Inflammatory macrophage treated with lipopolysaccharide for 1 hour (primary cell): ENCODE data around the gene FAM3D.
A peak's percentile ranks its signal among the peaks of the same experiment; 100 is the strongest.
"Not testable (repeated sequence)": the region's sequence is repeated elsewhere in the genome, so short reads cannot be mapped to it uniquely, and the experiment has no call there.

Experiments used
- DNase-seq, 2 donors: peaks; one replicate each; pipeline ENCODE4 v3.0.0-alpha.2; 2020 to 2022

Gene FAM3D

GRCh38 chr3:58683001-58683458 lies 16.5 kb upstream of the FAM3D start:
- DNase-seq: peak in 1 of 2 donors; percentile 11

- no peak for DNase-seq
Measured at GRCh38 chr3:58681863-58682262, 15.3 kb upstream of the FAM3D start.

- DNase-seq: no peak
Measured at GRCh38 chr3:58680879-58681525, 14.4 kb upstream of the FAM3D start.

- DNase-seq: no peak
Measured at GRCh38 chr3:58679974-58680666, 13.5 kb upstream of the FAM3D start.

- DNase-seq: no peak
Measured at GRCh38 chr3:58679446-58679845, 12.9 kb upstream of the FAM3D start.

- DNase-seq: not testable (repeated sequence)
Measured at GRCh38 chr3:58678177-58678970, 11.8 kb upstream of the FAM3D start.

- DNase-seq: no peak
Measured at GRCh38 chr3:58672880-58673279, 6.3 kb upstream of the FAM3D start.

- DNase-seq: no peak
Measured at GRCh38 chr3:58672451-58672850, 5.9 kb upstream of the FAM3D start.

GRCh38 chr3:58670506-58671135 lies 4.0 kb upstream of the FAM3D start:
- DNase-seq: no peak

GRCh38 chr3:58668247-58668646 lies 1.7 kb upstream of the FAM3D start:
- no peak for DNase-seq

- no peak for DNase-seq
Measured at GRCh38 chr3:58667704-58668103, 1.1 kb upstream of the FAM3D start.

GRCh38 chr3:58667229-58667628 lies 655 bp upstream of the FAM3D start:
- DNase-seq: no peak

- DNase-seq: no peak
Measured at GRCh38 chr3:58665405-58665804, 1.2 kb downstream of the FAM3D start.

- DNase-seq: no peak
Measured at GRCh38 chr3:58664611-58665010, 2.0 kb downstream of the FAM3D start.

- DNase-seq: no peak
Measured at GRCh38 chr3:58661836-58662420, 4.6 kb downstream of the FAM3D start.

- no peak for DNase-seq
Measured at GRCh38 chr3:58660998-58661397, 5.6 kb downstream of the FAM3D start.

- no peak for DNase-seq
Measured at GRCh38 chr3:58659051-58659675, 7.4 kb downstream of the FAM3D start.

- DNase-seq: no peak
Measured at GRCh38 chr3:58658508-58658907, 8.1 kb downstream of the FAM3D start.

- DNase-seq: no peak
Measured at GRCh38 chr3:58657571-58658141, 8.9 kb downstream of the FAM3D start.

- no peak for DNase-seq
Measured at GRCh38 chr3:58657036-58657520, 9.5 kb downstream of the FAM3D start.

GRCh38 chr3:58656631-58657030 lies 9.9 kb downstream of the FAM3D start:
- DNase-seq: no peak

GRCh38 chr3:58654466-58654865 lies 12.1 kb downstream of the FAM3D start:
- DNase-seq: no peak
